Esophagus (tissue), 2 donors: Measurements from ENCODE around the gene PDE7B. TPM values are rescaled to one million over a fixed set of nuclear protein-coding genes. Genes with fewer than 3 reads are reported as not detected.

Experiments
- H3K27ac ChIP-seq, 2 donors: one replicate each; pipeline ENCODE4 v1.5.1; 2013; ENCODE audit warnings: low read depth in 2 of 2, mild to moderate bottlenecking in 2 of 2, inconsistent platforms in 1 of 2, low read length in 1 of 2, moderate library complexity in 1 of 2
- H3K27me3 ChIP-seq, 2 donors: one replicate each; pipeline ENCODE4 v1.6.1; 2013; ENCODE audit warnings: low read length in 2 of 2, control low read depth in 1 of 2, mild to moderate bottlenecking in 1 of 2; ENCODE audit not compliant: insufficient read depth in 2 of 2, control insufficient read depth in 1 of 2
- H3K36me3 ChIP-seq, 2 donors: one replicate each; pipeline ENCODE4 v1.6.1; 2013; ENCODE audit warnings: low read length in 1 of 2; ENCODE audit not compliant: control insufficient read depth in 2 of 2, insufficient read depth in 2 of 2
- H3K4me1 ChIP-seq, 2 donors: one replicate each; pipeline ENCODE4 v1.6.1; 2013; ENCODE audit warnings: low read length in 1 of 2; ENCODE audit not compliant: control insufficient read depth in 2 of 2, insufficient read depth in 2 of 2
- H3K4me3 ChIP-seq, 2 donors: one replicate each; pipeline ENCODE4 v1.5.1; 2013; ENCODE audit warnings: low read length in 2 of 2, mild to moderate bottlenecking in 2 of 2, low read depth in 1 of 2, moderate library complexity in 1 of 2
- H3K9me3 ChIP-seq, 2 donors: one replicate each; pipeline ENCODE4 v1.6.1; 2013; ENCODE audit warnings: mild to moderate bottlenecking in 2 of 2, low read depth in 1 of 2, low read length in 1 of 2, moderate library complexity in 1 of 2; ENCODE audit not compliant: control insufficient read depth in 2 of 2, insufficient read depth in 1 of 2
- WGBS, 2 donors: extraction: QIAGEN DNeasy Blood & Tissue Kit; methylation state at CpG; one replicate each; pipeline ENCODE4 v1.1.7; 2013; 5-methylcytosine and 5-hydroxymethylcytosine counted together
- polyA plus RNA-seq, 2 donors: library from polyadenylated mRNA; stranded (reverse); fragments of 200-250 nt; gene quantifications; one replicate each; pipeline ENCODE4 v1.2.3, GENCODE V29; 2013
- donor health status: healthy with polysubstance abuse.
- donor health status: Bipolar disorder and iron deficiency.

PDE7B gene
- polyA plus RNA-seq, 2 donors: 0.18 to 0.64 TPM

- no peaks in the 10 kb centered on the region for H3K27me3 ChIP-seq
- H3K36me3 ChIP-seq: no peaks in the 10 kb centered on the region
- no peaks in the 10 kb centered on the region for H3K9me3 ChIP-seq
- no peaks in the 10 kb centered on the region for H3K4me1 ChIP-seq
- H3K27ac ChIP-seq: no peak overlapping the region
- H3K4me3 ChIP-seq: no peak overlapping the region
- 63 to 67% methylated on average over 7 of the region's 7 CpGs for WGBS, 2 donors
Observed at GRCh38 chr6:135880066-135880972, 28.8 kb downstream of the PDE7B start.

GRCh38 chr6:135883045-135883444, 31.5 kb downstream of the PDE7B start:
- no peak overlapping the region for H3K27ac ChIP-seq

GRCh38 chr6:135883536-135883935, 32.0 kb downstream of the PDE7B start:
- 76 to 81% methylated on average over 2 of the region's 2 CpGs for WGBS, 2 donors
- H3K9me3 ChIP-seq: no peaks in the 10 kb centered on the region
- no peak overlapping the region for H3K27ac ChIP-seq
- H3K36me3 ChIP-seq: no peaks in the 10 kb centered on the region
- no peaks in the 10 kb centered on the region for H3K4me1 ChIP-seq
- no peak overlapping the region for H3K4me3 ChIP-seq
- H3K27me3 ChIP-seq: no peaks in the 10 kb centered on the region

More at GRCh38 chr6:135883045-135883444, 31.5 kb downstream of the PDE7B start:
- no peaks in the 10 kb centered on the region for H3K27me3 ChIP-seq
- H3K36me3 ChIP-seq: no peaks in the 10 kb centered on the region
- WGBS, 2 donors: 94 to 96% methylated on average over 2 of the region's 2 CpGs
- no peaks in the 10 kb centered on the region for H3K9me3 ChIP-seq
- no peaks in the 10 kb centered on the region for H3K4me1 ChIP-seq
- H3K4me3 ChIP-seq: no peak overlapping the region

- Histone ChIP-seq H3K9me3 (no peaks in the 10 kb centered on the region), H3K36me3 (no peaks in the 10 kb centered on the region), H3K27me3 (no peaks in the 10 kb centered on the region), H3K27ac (no peak overlapping the region), H3K4me3 (no peak overlapping the region), H3K4me1 (no peaks in the 10 kb centered on the region)
- WGBS, 2 donors: 92 to 94% methylated on average over 4 of the region's 4 CpGs
Observed at GRCh38 chr6:135884136-135884535, 32.6 kb downstream of the PDE7B start.

- Histone ChIP-seq H3K27me3 (no peaks in the 10 kb centered on the region), H3K9me3 (no peaks in the 10 kb centered on the region), H3K4me3 (no peak overlapping the region), H3K36me3 (peaks cover 0 to 3% of the 10 kb centered on the region in 2 donors), H3K27ac (no peak overlapping the region), H3K4me1 (no peaks in the 10 kb centered on the region)
- WGBS, 2 donors: 92 to 95% methylated on average over 1 of the region's 1 CpG
Observed at GRCh38 chr6:135887069-135887468, 35.6 kb downstream of the PDE7B start.

GRCh38 chr6:135888818-135889217, 37.3 kb downstream of the PDE7B start:
- peaks cover 0 to 3% of the 10 kb centered on the region in 2 donors for H3K36me3 ChIP-seq
- no peaks in the 10 kb centered on the region for H3K4me1 ChIP-seq
- H3K27ac ChIP-seq: no peak overlapping the region
- H3K9me3 ChIP-seq: no peaks in the 10 kb centered on the region
- H3K4me3 ChIP-seq: no peak overlapping the region
- no peaks in the 10 kb centered on the region for H3K27me3 ChIP-seq

- Histone ChIP-seq H3K27ac (no peak overlapping the region), H3K4me3 (no peak overlapping the region), H3K4me1 (no peaks in the 10 kb centered on the region), H3K9me3 (no peaks in the 10 kb centered on the region), H3K27me3 (no peaks in the 10 kb centered on the region), H3K36me3 (peaks cover 0 to 3% of the 10 kb centered on the region in 2 donors)
- 71 to 76% methylated on average over 5 of the region's 5 CpGs for WGBS, 2 donors
Observed at GRCh38 chr6:135890876-135891275, 39.4 kb downstream of the PDE7B start.

GRCh38 chr6:135891710-135892109, 40.2 kb downstream of the PDE7B start:
- H3K4me1 ChIP-seq: no peaks in the 10 kb centered on the region
- no peak overlapping the region for H3K4me3 ChIP-seq
- no peaks in the 10 kb centered on the region for H3K9me3 ChIP-seq
- no peak overlapping the region for H3K27ac ChIP-seq
- H3K27me3 ChIP-seq: no peaks in the 10 kb centered on the region
- H3K36me3 ChIP-seq: peaks cover 0 to 3% of the 10 kb centered on the region in 2 donors

- Histone ChIP-seq H3K27ac (no peak overlapping the region), H3K9me3 (no peaks in the 10 kb centered on the region), H3K36me3 (peaks cover 0 to 3% of the 10 kb centered on the region in 2 donors), H3K4me3 (no peak overlapping the region), H3K4me1 (no peaks in the 10 kb centered on the region), H3K27me3 (no peaks in the 10 kb centered on the region)
- WGBS, 2 donors: 86 to 91% methylated on average over 8 of the region's 8 CpGs
Observed at GRCh38 chr6:135895231-135895911, 43.9 kb downstream of the PDE7B start.
